Prostate gland (tissue), 2 donors: ENCODE measurements around the gene SMARCB1. TPM values are rescaled to one million over a fixed set of nuclear protein-coding genes. Genes with fewer than 3 reads are reported as not detected.

Experiments
- DNase-seq: peaks from one replicate; pipeline ENCODE4 v3.0.0-alpha.2; 2019; ENCODE audit warnings: low spot score
- H3K27ac ChIP-seq, 2 donors: fragments of 200-600 bp; sonication (generic); 2 replicates each; pipeline ENCODE4 v1.5.1; 2017 to 2019
- H3K27me3 ChIP-seq: fragments of 200-600 bp; sonication (generic); replicated peaks from 2 replicates; pipeline ENCODE4 v1.5.1; 2019; ENCODE audit not compliant: insufficient read depth
- H3K36me3 ChIP-seq, 2 donors: fragments of 200-600 bp; sonication (generic); 1 replicate in 1 of 2; 2 replicates in 1 of 2; pipeline versions ENCODE4 v1.5.1 to v1.8.1; 2017 to 2019
- H3K4me1 ChIP-seq: fragments of 200-600 bp; sonication (generic); replicated peaks from 2 replicates; pipeline ENCODE4 v1.5.1; 2019
- H3K4me3 ChIP-seq, 2 donors: fragments of 200-600 bp; sonication (generic); 2 replicates each; pipeline ENCODE4 v1.5.1; 2017 to 2019
- H3K9me3 ChIP-seq: fragments of 200-600 bp; sonication (generic); 2 replicates; pipeline ENCODE4 v1.5.1; 2017
- CTCF ChIP-seq, 4 experiments: fragments of 200-600 bp in 2 of 4; fragments of 450-650 bp in 2 of 4; sonication (generic) in 2 of 4; IDR thresholded peaks; 1 replicate in 3 of 4; 2 replicates in 1 of 4; pipeline ENCODE4 v1.5.1; 2016 to 2019; ENCODE audit warnings: antibody characterized with exemption in 4 of 4, mild to moderate bottlenecking in 2 of 4, moderate library complexity in 2 of 4
- POLR2A ChIP-seq: fragments of 450-650 bp; IDR thresholded peaks from one replicate; pipeline ENCODE4 v1.6.1; 2016; ENCODE audit warnings: antibody characterized with exemption, mild to moderate bottlenecking
- POLR2AphosphoS5 ChIP-seq: sonication (generic); formaldehyde crosslinking; IDR thresholded peaks from one replicate; pipeline ENCODE4 v1.6.1; 2017; ENCODE audit warnings: antibody characterized with exemption
- WGBS: methylation state at CpG from one replicate; pipeline ENCODE4 v1.1.5; 2018; 5-methylcytosine and 5-hydroxymethylcytosine counted together
- intact Hi-C: fragments of 100-400 bp; cut with DNase I; formaldehyde crosslinking; loops from one replicate; pipeline ENCODE4 v1.14.2; 2022
- total RNA-seq, 2 donors: library from RNA; depleted of rRNA; stranded (reverse); fragments of >200 nt; gene quantifications; one replicate each; pipeline ENCODE4 v1.1.0, GENCODE V29; 2016

SMARCB1 gene
- total RNA-seq, 2 donors from 2014 or later: 77.2 to 136 TPM

- Histone ChIP-seq H3K4me1 (peaks cover 10% of the 10 kb centered on the region), H3K27me3 (no peaks in the 10 kb centered on the region), H3K4me3 (peak within 1 kb of the TSS; percentile 15 to 32), H3K9me3 (no peaks in the 10 kb centered on the region), H3K36me3 (no peaks in the 10 kb centered on the region), H3K27ac (no peak within 1 kb of the TSS)
- intact Hi-C loops: loop anchor here (10.0 kb wide), 1 partner anchor 404 kb away; no protein-coding TSS in a partner anchor
- TF ChIP-seq POLR2AphosphoS5: peak; percentile 73
- TF ChIP-seq CTCF (IDR thresholded peaks at IDR 0.05): no peak
- 2% methylated on average over 60 of the region's 70 CpGs for WGBS
- DNase-seq: peak; percentile 94
Observed at GRCh38 chr22:23838681-23839468, 52.1 kb downstream of the SMARCB1 start, which contains the start of gene DERL3. DERL3 (minus strand) TSS chr22:23839006; CDS start chr22:23838987, 19 bp downstream.

- Histone ChIP-seq H3K27me3 (no peaks in the 10 kb centered on the region), H3K4me3 (no peak overlapping the region), H3K36me3 (no peaks in the 10 kb centered on the region), H3K4me1 (peaks cover 10% of the 10 kb centered on the region), H3K9me3 (no peaks in the 10 kb centered on the region), H3K27ac (no peak overlapping the region)
- 87% methylated on average over 7 of the region's 7 CpGs for WGBS
- intact Hi-C loops: loop anchor here (2.0 kb wide), 1 partner anchor 73 kb away; the partner anchor contains the start of gene CHCHD10
- TF ChIP-seq CTCF (IDR thresholded peaks at IDR 0.05) (no peak), POLR2AphosphoS5 (no peak), POLR2A (no peak)
- no peak for DNase-seq
Observed at GRCh38 chr22:23840026-23840425, 53.3 kb downstream of the SMARCB1 start.

- Histone ChIP-seq H3K36me3 (no peaks in the 10 kb centered on the region), H3K9me3 (no peaks in the 10 kb centered on the region), H3K27me3 (no peaks in the 10 kb centered on the region), H3K4me3 (no peak overlapping the region), H3K27ac (no peak overlapping the region), H3K4me1 (peaks cover 10% of the 10 kb centered on the region)
- intact Hi-C loops: loop anchor here (2.0 kb wide), 1 partner anchor 74 kb away; the partner anchor contains the start of gene CHCHD10
- TF ChIP-seq CTCF (IDR thresholded peaks at IDR 0.05) (no peak), POLR2AphosphoS5 (no peak), POLR2A (no peak)
- 82% methylated on average over 5 of the region's 5 CpGs for WGBS
- DNase-seq: no peak
Observed at GRCh38 chr22:23841292-23841691, 54.5 kb downstream of the SMARCB1 start.

GRCh38 chr22:23841736-23842445 lies 55.1 kb downstream of the SMARCB1 start:
- no peaks in the 10 kb centered on the region for H3K9me3 ChIP-seq
- no peak for DNase-seq
- peaks cover 10% of the 10 kb centered on the region for H3K4me1 ChIP-seq
- WGBS: 79% methylated on average over 16 of the region's 20 CpGs
- TF ChIP-seq POLR2AphosphoS5 (no peak), CTCF (IDR thresholded peaks at IDR 0.05) (no peak), POLR2A (no peak)
- no peaks in the 10 kb centered on the region for H3K36me3 ChIP-seq
- no peaks in the 10 kb centered on the region for H3K27me3 ChIP-seq
- H3K27ac ChIP-seq: no peak overlapping the region
- intact Hi-C loops: loop anchor here (2.0 kb wide), 1 partner anchor 75 kb away; the partner anchor contains the start of gene CHCHD10
- H3K4me3 ChIP-seq: no peak overlapping the region
